Mesenchymal stem cell (in vitro differentiated cells and primary cell): ENCODE measurements around the gene SMURF2.

Experiments used
- DNase-seq: peaks from one replicate; pipeline ENCODE4 v3.0.0-alpha.2; 2013
- H2AFZ ChIP-seq: one replicate; pipeline ENCODE4 v1.6.1; 2013; ENCODE audit warnings: low read depth, mild to moderate bottlenecking, control low read depth, inconsistent platforms, low read length, moderate library complexity
- H2AK5ac ChIP-seq: 2 replicates; pipeline ENCODE4 v1.6.1; 2013; ENCODE audit warnings: low read length, moderate library complexity, mild to moderate bottlenecking, inconsistent platforms; ENCODE audit not compliant: severe bottlenecking
- H2BK120ac ChIP-seq: one replicate; pipeline ENCODE4 v1.6.1; 2013; ENCODE audit warnings: low read depth, mild to moderate bottlenecking, inconsistent platforms, low read length, moderate library complexity
- H2BK12ac ChIP-seq, 2 experiments: one replicate each; pipeline ENCODE4 v1.6.1; 2013; ENCODE audit warnings: inconsistent platforms in 2 of 2, low read length in 2 of 2, mild to moderate bottlenecking in 2 of 2, moderate library complexity in 2 of 2, control low read depth in 1 of 2
- H2BK15ac ChIP-seq: one replicate; pipeline ENCODE4 v1.6.1; 2013; ENCODE audit warnings: mild to moderate bottlenecking, low read depth, inconsistent platforms; ENCODE audit not compliant: poor library complexity, severe bottlenecking
- H2BK5ac ChIP-seq: 2 replicates; pipeline ENCODE4 v1.6.1; 2013; ENCODE audit warnings: low read depth, mild to moderate bottlenecking, low read length, control low read depth, inconsistent platforms; ENCODE audit not compliant: poor library complexity, severe bottlenecking
- H3K14ac ChIP-seq, 2 experiments: one replicate each; pipeline ENCODE4 v1.6.1; 2013; ENCODE audit warnings: inconsistent platforms in 2 of 2, low read length in 2 of 2, control low read depth in 1 of 2, mild to moderate bottlenecking in 1 of 2, moderate library complexity in 1 of 2
- H3K18ac ChIP-seq, 2 experiments: one replicate each; pipeline ENCODE4 v1.6.1; 2013; ENCODE audit warnings: inconsistent platforms in 2 of 2, low read length in 2 of 2, control low read depth in 1 of 2, low read depth in 1 of 2, mild to moderate bottlenecking in 1 of 2
- H3K23ac ChIP-seq, 2 experiments: one replicate each; pipeline ENCODE4 v1.6.1; 2013; ENCODE audit warnings: inconsistent platforms in 2 of 2, low read length in 2 of 2, mild to moderate bottlenecking in 2 of 2, moderate library complexity in 2 of 2, control low read depth in 1 of 2
- H3K27ac ChIP-seq: 2 replicates; pipeline ENCODE4 v1.5.1; 2013; ENCODE audit warnings: mild to moderate bottlenecking, moderate library complexity, low read length, control low read depth, inconsistent platforms; ENCODE audit not compliant: poor library complexity, severe bottlenecking
- H3K27me3 ChIP-seq, 2 experiments: 2 replicates each; pipeline versions ENCODE4 v1.6.1 to v1.7.0; 2013; ENCODE audit warnings: low read length in 2 of 2, mild to moderate bottlenecking in 2 of 2, moderate library complexity in 2 of 2, control low read depth in 1 of 2, inconsistent platforms in 1 of 2; ENCODE audit not compliant: control insufficient read depth in 1 of 2, insufficient read depth in 1 of 2
- H3K36me3 ChIP-seq, 2 experiments: 2 replicates each; pipeline versions ENCODE4 v1.6.1 to v1.7.0; 2013; ENCODE audit warnings: low read length in 2 of 2, control low read depth in 1 of 2, inconsistent platforms in 1 of 2, low read depth in 1 of 2, mild to moderate bottlenecking in 1 of 2; ENCODE audit not compliant: insufficient read depth in 2 of 2, control insufficient read depth in 1 of 2
- H3K4ac ChIP-seq, 2 experiments: one replicate each; pipeline ENCODE4 v1.6.1; 2013; ENCODE audit warnings: inconsistent platforms in 2 of 2, low read length in 2 of 2, mild to moderate bottlenecking in 2 of 2, moderate library complexity in 2 of 2, control low read depth in 1 of 2, low read depth in 1 of 2
- H3K4me1 ChIP-seq: 2 replicates; pipeline ENCODE4 v1.6.1; 2013; ENCODE audit warnings: low read depth, low read length, control low read depth; ENCODE audit not compliant: control insufficient read depth, insufficient read depth
- H3K4me2 ChIP-seq: 2 replicates; pipeline ENCODE4 v1.6.1; 2013; ENCODE audit warnings: low read length, mild to moderate bottlenecking, inconsistent platforms; ENCODE audit not compliant: poor library complexity, severe bottlenecking
- H3K4me3 ChIP-seq, 2 experiments: 2 replicates each; pipeline versions ENCODE4 v1.5.1 to v1.7.0; 2013; ENCODE audit warnings: low read length in 2 of 2, mild to moderate bottlenecking in 2 of 2, control low read depth in 1 of 2, low read depth in 1 of 2; ENCODE audit not compliant: insufficient read depth in 1 of 2
- H3K79me1 ChIP-seq: replicated peaks from 2 replicates; pipeline ENCODE4 v1.6.1; 2013; ENCODE audit warnings: mild to moderate bottlenecking, control low read depth, low read length, inconsistent platforms; ENCODE audit not compliant: poor library complexity, severe bottlenecking
- H3K9ac ChIP-seq: 2 replicates; pipeline ENCODE4 v1.7.0; 2013; ENCODE audit warnings: mild to moderate bottlenecking, low read length, moderate library complexity
- H3K9me3 ChIP-seq: 2 replicates; pipeline ENCODE4 v1.7.0; 2013; ENCODE audit warnings: mild to moderate bottlenecking, low read length; ENCODE audit not compliant: control insufficient read depth
- H4K8ac ChIP-seq: one replicate; pipeline ENCODE4 v1.6.1; 2013; ENCODE audit warnings: inconsistent platforms, mild to moderate bottlenecking, low read length, moderate library complexity
- H4K91ac ChIP-seq: one replicate; pipeline ENCODE4 v1.6.1; 2013; ENCODE audit warnings: mild to moderate bottlenecking, low read length, inconsistent platforms
- WGBS: methylation state at CpG from one replicate; pipeline ENCODE4 v1.1.7; 2013; ENCODE audit warnings: mixed read lengths; 5-methylcytosine and 5-hydroxymethylcytosine counted together

Gene SMURF2

GRCh38 chr17:64519601-64520000 lies 142.5 kb downstream of the SMURF2 start:
- H3K23ac ChIP-seq = no peak overlapping the region

GRCh38 chr17:64515829-64516228 lies 146.3 kb downstream of the SMURF2 start:
- Histone ChIP-seq H3K18ac (no peak overlapping the region), H2BK12ac (no peak overlapping the region), H3K4me2 (no peak overlapping the region), H3K4me1 (no peaks in the 10 kb centered on the region), H3K9ac (no peak overlapping the region), H2BK120ac (no peak overlapping the region), H3K79me1 (peaks cover 20% of the 10 kb centered on the region), H3K23ac (no peak overlapping the region), H3K9me3 (no peaks in the 10 kb centered on the region), H2BK5ac (no peak overlapping the region), H2BK15ac (no peak overlapping the region), H3K36me3 (peaks cover 14 to 94% of the 10 kb centered on the region in 2 experiments), H3K14ac (no peak overlapping the region), H2AK5ac (no peak overlapping the region), H3K4ac (no peak overlapping the region), H3K27ac (no peak overlapping the region), H2AFZ (no peak overlapping the region), H3K4me3 (no peak overlapping the region), H4K91ac (no peak overlapping the region), H3K27me3 (no peaks in the 10 kb centered on the region), H4K8ac (no peak overlapping the region)
- WGBS = 94% methylated on average over 1 of the region's 1 CpG
- DNase-seq = no peak

More at GRCh38 chr17:64519601-64520000, 142.5 kb downstream of the SMURF2 start:
- H2BK120ac ChIP-seq = no peak overlapping the region
- no peak overlapping the region for H4K91ac ChIP-seq
- no peak overlapping the region for H2AK5ac ChIP-seq
- H3K4me1 ChIP-seq = peaks cover 1% of the 10 kb centered on the region
- DNase-seq = no peak
- H2AFZ ChIP-seq = no peak overlapping the region
- peaks cover 28 to 92% of the 10 kb centered on the region in 2 experiments for H3K36me3 ChIP-seq
- H3K27me3 ChIP-seq = no peaks in the 10 kb centered on the region
- no peak overlapping the region for H3K9ac ChIP-seq
- no peak overlapping the region for H3K4me3 ChIP-seq
- H3K27ac ChIP-seq = no peak overlapping the region
- WGBS = 98% methylated on average over 6 of the region's 6 CpGs
- no peak overlapping the region for H2BK15ac ChIP-seq
- no peaks in the 10 kb centered on the region for H3K9me3 ChIP-seq
- H3K18ac ChIP-seq = no peak overlapping the region
- H3K4me2 ChIP-seq = no peak overlapping the region
- H2BK5ac ChIP-seq = no peak overlapping the region
- no peak overlapping the region for H3K14ac ChIP-seq
- peaks cover 21% of the 10 kb centered on the region for H3K79me1 ChIP-seq
- H4K8ac ChIP-seq = no peak overlapping the region
- no peak overlapping the region for H3K4ac ChIP-seq
- no peak overlapping the region for H2BK12ac ChIP-seq

- Histone ChIP-seq H3K23ac (no peak overlapping the region), H2BK12ac (no peak overlapping the region), H2BK5ac (no peak overlapping the region), H3K79me1 (peaks cover 23% of the 10 kb centered on the region), H3K18ac (no peak overlapping the region), H3K27me3 (no peaks in the 10 kb centered on the region), H3K4me1 (no peaks in the 10 kb centered on the region), H3K4me2 (no peak overlapping the region), H4K8ac (no peak overlapping the region), H4K91ac (no peak overlapping the region), H2AK5ac (no peak overlapping the region), H3K27ac (no peak overlapping the region), H3K14ac (no peak overlapping the region), H2BK120ac (no peak overlapping the region), H3K36me3 (peaks cover 15 to 94% of the 10 kb centered on the region in 2 experiments), H3K4ac (no peak overlapping the region), H2BK15ac (no peak overlapping the region), H3K9me3 (no peaks in the 10 kb centered on the region), H3K9ac (peak overlapping the region; percentile 25), H2AFZ (no peak overlapping the region), H3K4me3 (no peak overlapping the region)
- 96% methylated on average over 1 of the region's 2 CpGs for WGBS
- DNase-seq = no peak
These were observed 146.7 kb downstream of the SMURF2 start for GRCh38 chr17:64515419-64515818.

- 97% methylated on average over 6 of the region's 6 CpGs for WGBS
- Histone ChIP-seq H3K27me3 (no peaks in the 10 kb centered on the region), H3K36me3 (peaks cover 10 to 59% of the 10 kb centered on the region in 2 experiments), H3K4me3 (peak overlapping the region in 1 of 2 experiments; percentile 48), H4K91ac (no peak overlapping the region), H3K23ac (peak overlapping the region; percentile 5 to 52), H3K18ac (no peak overlapping the region), H3K4ac (no peak overlapping the region), H4K8ac (no peak overlapping the region), H3K79me1 (peaks cover 10% of the 10 kb centered on the region), H3K27ac (no peak overlapping the region), H2BK5ac (no peak overlapping the region), H3K9me3 (no peaks in the 10 kb centered on the region), H2BK12ac (no peak overlapping the region), H2AK5ac (no peak overlapping the region), H2BK15ac (no peak overlapping the region), H3K4me2 (no peak overlapping the region), H3K14ac (no peak overlapping the region), H2AFZ (no peak overlapping the region), H2BK120ac (no peak overlapping the region), H3K9ac (peak overlapping the region; percentile 38), H3K4me1 (peaks cover 5% of the 10 kb centered on the region)
- DNase-seq = no peak
These were observed 152.9 kb downstream of the SMURF2 start for GRCh38 chr17:64509179-64509578.
